ENCODE data around the gene NOVA2. TPM values are rescaled to one million over a fixed set of nuclear protein-coding genes. Genes with fewer than 3 reads are reported as not detected.

Gene NOVA2
- total and polyA plus RNA-seq, 10 donors, result 0.42 to 12.5 (median 3.7) TPM

GRCh38 chr19:45990113-45990728, 16.6 kb upstream of the NOVA2 start:
- no peak for DNase-seq
- H3K4me1 ChIP-seq, result peaks cover 4 to 10% (median 7%) of the 10 kb centered on the region in 6 donors
- H3K9me3 ChIP-seq, result no peaks in the 10 kb centered on the region
- 85 to 89% (median 86%) methylated on average over 11 to 12 of the region's 12 CpGs for WGBS, 5 donors
- no peaks in the 10 kb centered on the region for H3K36me3 ChIP-seq
- H3K27ac ChIP-seq, result no peak overlapping the region
- no peak overlapping the region for H3K4me3 ChIP-seq
- intact Hi-C loops (cut with DNase I; ENCODE audit: low total_unique reads), result no loop called here
- TF ChIP-seq POLR2AphosphoS5 (IDR thresholded peaks at IDR 0.05) (no peak), POLR2A (IDR thresholded peaks at IDR 0.05) (no peak), CTCF (IDR thresholded peaks at IDR 0.05 in 8 of 11, conservative IDR thresholded peaks at IDR 0.05 in 3 of 11) (no peak)
- H3K27me3 ChIP-seq (replicated peaks in 1 of 7), result peaks cover 0 to 30% (median 0%) of the 10 kb centered on the region in 7 donors

- 81 to 90% (median 87%) methylated on average over 7 of the region's 7 CpGs for WGBS, 5 donors
- TF ChIP-seq POLR2A (IDR thresholded peaks at IDR 0.05), result no peak
- no peak for TF ChIP-seq CTCF (IDR thresholded peaks at IDR 0.05 in 8 of 11, conservative IDR thresholded peaks at IDR 0.05 in 3 of 11)
- no peak for TF ChIP-seq POLR2AphosphoS5 (IDR thresholded peaks at IDR 0.05)
Measured at GRCh38 chr19:45985321-45985720, 11.7 kb upstream of the NOVA2 start.

GRCh38 chr19:45981350-45981749, 7.7 kb upstream of the NOVA2 start:
- peaks cover 0 to 18% (median 0%) of the 10 kb centered on the region in 7 donors for H3K27me3 ChIP-seq (replicated peaks in 1 of 7)
- 40 to 64% (median 47%) methylated on average over 2 of the region's 2 CpGs for WGBS, 5 donors
- TF ChIP-seq CTCF (IDR thresholded peaks at IDR 0.05 in 8 of 11, conservative IDR thresholded peaks at IDR 0.05 in 3 of 11), result no peak
- no peak for TF ChIP-seq POLR2AphosphoS5 (IDR thresholded peaks at IDR 0.05)
- TF ChIP-seq POLR2A (IDR thresholded peaks at IDR 0.05), result no peak
- DNase-seq, result no peak
- no peak overlapping the region for H3K4me3 ChIP-seq
- H3K4me1 ChIP-seq, result no peaks in the 10 kb centered on the region
- no peak overlapping the region for H3K27ac ChIP-seq
- H3K9me3 ChIP-seq, result no peaks in the 10 kb centered on the region
- intact Hi-C loops (cut with DNase I; ENCODE audit: low total_unique reads), result no loop called here
- H3K36me3 ChIP-seq, result no peaks in the 10 kb centered on the region

More at GRCh38 chr19:45985321-45985720, 11.7 kb upstream of the NOVA2 start:
- peaks cover 0 to 33% (median 0%) of the 10 kb centered on the region in 7 donors for H3K27me3 ChIP-seq (replicated peaks in 1 of 7)
- intact Hi-C loops (cut with DNase I; ENCODE audit: low total_unique reads), result no loop called here
- H3K9me3 ChIP-seq, result no peaks in the 10 kb centered on the region
- H3K4me1 ChIP-seq, result no peaks in the 10 kb centered on the region
- no peak for DNase-seq
- no peak overlapping the region for H3K27ac ChIP-seq
- H3K36me3 ChIP-seq, result no peaks in the 10 kb centered on the region
- H3K4me3 ChIP-seq, result no peak overlapping the region

- TF ChIP-seq POLR2AphosphoS5 (IDR thresholded peaks at IDR 0.05) (no peak), POLR2A (IDR thresholded peaks at IDR 0.05) (no peak), CTCF (IDR thresholded peaks at IDR 0.05 in 8 of 11, conservative IDR thresholded peaks at IDR 0.05 in 3 of 11) (no peak)
- 69 to 92% (median 79%) methylated on average over 7 of the region's 7 CpGs for WGBS, 5 donors
- intact Hi-C loops (cut with DNase I; ENCODE audit: low total_unique reads), result no loop called here
Measured at GRCh38 chr19:45978156-45978555, 4.5 kb upstream of the NOVA2 start.

More at GRCh38 chr19:45978156-45978555, 4.5 kb upstream of the NOVA2 start:
- Histone ChIP-seq H3K4me1 (peaks cover 0 to 9% (median 6%) of the 10 kb centered on the region in 6 donors), H3K36me3 (no peaks in the 10 kb centered on the region), H3K27me3 (replicated peaks in 1 of 7) (peaks cover 0 to 41% (median 18%) of the 10 kb centered on the region in 7 donors), H3K27ac (no peak overlapping the region), H3K4me3 (no peak overlapping the region), H3K9me3 (no peaks in the 10 kb centered on the region)
- DNase-seq, result no peak
